GM23338 (cell line): ENCODE results near the gene POU2F3. TPM values are rescaled to one million over a fixed set of nuclear protein-coding genes. Genes with fewer than 3 reads are reported as not detected.

ENCODE experiments used
- ATAC-seq: fragments of 200-7000 bp; cut with Tn5 transposase; 3 replicates; pipeline ENCODE4 v1.9.1; 2020
- DNase-seq: peaks from one replicate; pipeline ENCODE4 v3.0.0-alpha.2; 2015; ENCODE audit warnings: low spot score
- H2AFZ ChIP-seq: fragments of 200-600 bp; sonication (generic); 2 replicates; pipeline ENCODE4 v1.8.0; 2016; ENCODE audit warnings: antibody characterized with exemption, mild to moderate bottlenecking, moderate library complexity
- H3F3A ChIP-seq: fragments of 200-600 bp; sonication (generic); replicated peaks from 2 replicates; pipeline ENCODE4 v1.8.0; 2017; ENCODE audit warnings: antibody characterized with exemption, mixed run types, low read depth
- H3K27ac ChIP-seq: fragments of 200-600 bp; sonication (generic); 2 replicates; pipeline ENCODE4 v1.6.1; 2016; ENCODE audit warnings: low read depth
- H3K27me3 ChIP-seq: fragments of 200-600 bp; sonication (generic); 2 replicates; pipeline ENCODE4 v1.8.0; 2016; ENCODE audit warnings: mild to moderate bottlenecking, mixed run types, moderate library complexity; ENCODE audit not compliant: insufficient read depth
- H3K36me3 ChIP-seq: fragments of 200-600 bp; sonication (generic); 2 replicates; pipeline ENCODE4 v1.8.0; 2016; ENCODE audit warnings: mild to moderate bottlenecking; ENCODE audit not compliant: insufficient read depth
- H3K4me1 ChIP-seq: fragments of 200-600 bp; sonication (generic); 2 replicates; pipeline ENCODE4 v1.8.0; 2016; ENCODE audit warnings: mild to moderate bottlenecking, moderate library complexity; ENCODE audit not compliant: insufficient read depth
- H3K4me2 ChIP-seq: fragments of 200-600 bp; sonication (generic); 2 replicates; pipeline ENCODE4 v1.7.1; 2017; ENCODE audit warnings: mixed run types
- H3K4me3 ChIP-seq: fragments of 200-600 bp; sonication (generic); 2 replicates; pipeline ENCODE4 v1.6.1; 2016; ENCODE audit warnings: mixed run types
- H3K79me2 ChIP-seq: fragments of 200-600 bp; sonication (generic); replicated peaks from 2 replicates; pipeline ENCODE4 v1.8.0; 2017; ENCODE audit warnings: mild to moderate bottlenecking; ENCODE audit not compliant: insufficient read depth
- H3K9me2 ChIP-seq: fragments of 200-600 bp; sonication (generic); 2 replicates; pipeline ENCODE4 v1.8.0; 2017; ENCODE audit not compliant: insufficient read depth
- H4K20me1 ChIP-seq: fragments of 200-600 bp; sonication (generic); replicated peaks from 2 replicates; pipeline ENCODE4 v1.8.0; 2017; ENCODE audit warnings: mild to moderate bottlenecking; ENCODE audit not compliant: insufficient read depth
- H3K27ac Mint-ChIP-seq: 2 replicates; pipeline ENCODE4 v1.8.0; 2020; ENCODE audit warnings: inconsistent platforms, mild to moderate bottlenecking, moderate library complexity, mixed read lengths
- H3K27me3 Mint-ChIP-seq: 3 replicates; pipeline ENCODE4 v1.8.0; 2022; ENCODE audit warnings: low read depth, mild to moderate bottlenecking, moderate library complexity, mixed read lengths, inconsistent platforms; ENCODE audit not compliant: insufficient read depth, poor library complexity
- H3K36me3 Mint-ChIP-seq: 3 replicates; pipeline ENCODE4 v1.8.0; 2021; ENCODE audit warnings: low read depth, mild to moderate bottlenecking, inconsistent platforms, moderate library complexity, mixed read lengths
- H3K4me1 Mint-ChIP-seq: 3 replicates; pipeline ENCODE4 v1.8.0; 2020; ENCODE audit warnings: mild to moderate bottlenecking, inconsistent platforms, mixed read lengths
- H3K4me3 Mint-ChIP-seq: 3 replicates; pipeline ENCODE4 v1.8.0; 2021; ENCODE audit warnings: moderate library complexity, mild to moderate bottlenecking, inconsistent platforms, mixed read lengths
- H3K9me3 Mint-ChIP-seq: 3 replicates; pipeline ENCODE4 v1.8.0; 2020; ENCODE audit warnings: moderate library complexity, mild to moderate bottlenecking, inconsistent platforms, mixed read lengths
- CREB1 ChIP-seq: fragments of 250-450 bp; sonication (Bioruptor Pico); IDR thresholded peaks from 2 replicates; pipeline ENCODE4 v1.5.0; 2020; ENCODE audit warnings: low read depth, mild to moderate bottlenecking, moderate library complexity
- ETS1 ChIP-seq: IDR thresholded peaks from 2 replicates; pipeline ENCODE4 v1.6.1; 2016; ENCODE audit warnings: antibody characterized with exemption
- EZH2 ChIP-seq: fragments of 200-600 bp; sonication (generic); IDR thresholded peaks from one replicate; pipeline ENCODE4 v1.8.0; 2017; ENCODE audit warnings: antibody characterized with exemption, mild to moderate bottlenecking, low read depth; ENCODE audit not compliant: unreplicated experiment
- EZH2phosphoT487 ChIP-seq: fragments of 200-600 bp; sonication (generic); IDR thresholded peaks from one replicate; pipeline ENCODE4 v1.8.1; 2018; ENCODE audit warnings: antibody characterized with exemption; ENCODE audit not compliant: unreplicated experiment
- POLR2AphosphoS5 ChIP-seq: IDR thresholded peaks from 2 replicates; pipeline ENCODE4 v1.6.1; 2016; ENCODE audit warnings: antibody characterized with exemption, low read depth
- REST ChIP-seq: IDR thresholded peaks from one replicate; pipeline ENCODE4 v1.6.1; 2018; ENCODE audit warnings: antibody characterized with exemption; ENCODE audit not compliant: unreplicated experiment
- ZNF114 ChIP-seq: fragments of 250-450 bp; sonication (Bioruptor Pico); IDR thresholded peaks from 2 replicates; pipeline ENCODE4 v1.5.0; 2020; ENCODE audit warnings: mild to moderate bottlenecking, moderate library complexity
- ZNF331 ChIP-seq: fragments of 250-450 bp; sonication (Bioruptor Pico); IDR thresholded peaks from 2 replicates; pipeline ENCODE4 v1.5.0; 2020; ENCODE audit warnings: low read depth, mild to moderate bottlenecking, moderate library complexity
- ZNF462 ChIP-seq: fragments of 250-450 bp; sonication (Bioruptor Pico); IDR thresholded peaks from 2 replicates; pipeline ENCODE4 v1.5.0; 2020; ENCODE audit warnings: mild to moderate bottlenecking, moderate library complexity
- polyA plus RNA-seq: library from polyadenylated mRNA; unstranded; fragments of >200 nt; fragmentation: Nextera tagmentation; extraction: Ambion mirVana; gene quantifications from 2 replicates; pipeline ENCODE4 v1.2.1, GENCODE V29; 2016
- total RNA-seq: library from RNA; depleted of rRNA; stranded (reverse); fragments of >200 nt; shearing (Covaris generic); gene quantifications from 2 replicates; pipeline ENCODE4 v1.2.3, GENCODE V29; 2014

The POU2F3 gene
- total and polyA plus RNA-seq, 2 experiments from 2014 or later: 0.45 to 0.79 TPM

- no peak for TF ChIP-seq ZNF462 (CRISPR knock-in tag)
- TF ChIP-seq EZH2phosphoT487: no peak
Measured at GRCh38 chr11:120259988-120260565, 20.1 kb downstream of the POU2F3 start (continued).

GRCh38 chr11:120260616-120261015, 20.7 kb downstream of the POU2F3 start:
- Histone ChIP-seq H2AFZ (no peak overlapping the region), H3K4me1 (peaks cover 18% of the 10 kb centered on the region), H3F3A (no peaks in the 10 kb centered on the region), H3K4me2 (no peak overlapping the region), H4K20me1 (no peaks in the 10 kb centered on the region), H3K27ac (no peak overlapping the region), H3K4me3 (no peak overlapping the region), H3K79me2 (no peaks in the 10 kb centered on the region), H3K27me3 (peaks cover 33% of the 10 kb centered on the region), H3K36me3 (no peaks in the 10 kb centered on the region), H3K9me2 (peaks cover 4% of the 10 kb centered on the region; the same call in 1 of the 2 replicates)
- no peak for ATAC-seq
- peaks cover 26% of the 10 kb centered on the region for H3K4me1 Mint-ChIP-seq
- H3K36me3 Mint-ChIP-seq: no peaks in the 10 kb centered on the region
- no peak overlapping the region for H3K27ac Mint-ChIP-seq
- DNase-seq: no peak
- H3K9me3 Mint-ChIP-seq: no peaks in the 10 kb centered on the region
- H3K4me3 Mint-ChIP-seq: no peak overlapping the region
- H3K27me3 Mint-ChIP-seq: peaks cover 22% of the 10 kb centered on the region
- TF ChIP-seq POLR2AphosphoS5 (no peak), ETS1 (no peak), ZNF331 (CRISPR knock-in tag) (no peak), EZH2 (no peak), EZH2phosphoT487 (no peak), REST (no peak), CREB1 (CRISPR knock-in tag) (no peak), ZNF114 (CRISPR knock-in tag) (no peak)
